ENCODE results near the gene ZNF398.

Gene ZNF398

DNA sequence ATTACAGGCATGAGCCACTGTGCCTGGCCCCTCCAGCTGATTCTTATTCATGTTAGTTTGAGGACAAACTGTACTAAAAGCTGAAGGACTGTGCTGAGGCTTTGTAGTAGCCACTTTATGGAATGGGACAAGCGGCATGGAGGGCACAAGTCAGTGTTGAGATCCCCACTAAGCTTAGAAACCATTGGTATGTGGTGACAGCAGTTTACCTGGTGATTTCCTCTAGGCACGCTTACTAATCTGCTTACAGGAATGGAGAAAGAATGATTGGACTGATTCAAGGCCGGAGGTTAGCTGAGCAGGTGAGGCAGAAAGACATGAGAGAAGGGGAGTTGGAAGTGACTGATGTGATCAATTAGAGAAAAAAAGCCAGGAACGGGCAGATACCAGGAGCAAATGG lies 3.7 kb downstream of the ZNF398 start:
- DNase-seq = no peak

DNA sequence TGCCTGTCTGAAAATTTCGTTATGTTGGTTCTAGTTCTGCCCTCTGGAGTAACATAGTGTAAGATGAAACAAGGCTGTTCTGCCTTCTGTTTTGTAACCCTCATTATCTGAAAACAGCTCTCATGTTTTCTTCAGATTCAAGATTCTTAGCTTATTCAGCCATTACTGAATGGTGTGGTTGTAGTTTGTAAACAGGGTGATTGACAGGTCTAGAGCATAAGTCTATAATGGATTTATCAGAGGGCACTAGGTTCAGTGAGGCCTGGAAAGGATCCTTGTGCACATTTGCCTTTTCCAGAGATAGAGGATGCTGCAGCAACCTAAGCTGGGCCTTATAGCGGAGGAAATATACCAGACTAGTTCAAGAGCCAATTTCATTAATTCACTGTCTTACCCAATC lies 6.1 kb downstream of the ZNF398 start:
- DNase-seq = no peak

DNA sequence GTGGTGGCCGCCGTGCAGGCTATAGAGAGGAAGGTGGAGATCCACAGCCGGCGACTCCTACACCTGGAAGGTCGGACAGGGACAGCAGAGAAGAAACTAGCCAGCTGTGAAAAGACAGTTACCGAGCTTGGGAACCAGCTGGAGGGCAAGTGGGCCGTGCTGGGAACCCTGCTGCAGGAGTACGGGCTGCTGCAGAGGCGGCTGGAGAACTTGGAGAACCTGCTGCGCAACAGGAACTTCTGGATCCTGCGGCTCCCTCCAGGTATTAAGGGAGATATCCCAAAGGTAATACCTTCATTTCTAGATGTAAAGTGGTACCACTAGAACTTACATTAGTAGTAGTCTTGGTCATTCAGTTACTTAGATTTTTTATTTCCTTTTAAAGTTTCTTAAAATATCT lies 6.8 kb downstream of the ZNF398 start:
- no peak for DNase-seq

DNA sequence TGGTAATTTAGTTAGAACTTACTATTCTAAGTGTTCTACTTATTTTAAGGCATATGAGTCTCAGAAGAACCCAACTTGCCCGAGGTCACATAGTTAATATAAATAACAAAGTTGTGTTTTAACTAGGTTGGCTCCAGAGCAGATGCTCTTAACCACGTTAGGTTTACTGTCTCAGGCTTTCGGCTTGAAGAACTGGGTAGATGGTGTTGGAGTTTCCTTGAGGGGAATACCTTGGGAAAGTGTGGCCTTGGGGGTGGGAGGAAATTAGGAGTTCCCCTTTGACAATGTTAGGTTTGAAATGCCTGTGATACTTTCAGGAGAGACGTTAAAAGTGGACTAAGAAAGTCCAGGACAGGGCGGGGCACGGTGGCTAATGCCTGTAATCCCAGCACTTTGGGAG lies 9.6 kb downstream of the ZNF398 start:
- no peak for DNase-seq

DNA sequence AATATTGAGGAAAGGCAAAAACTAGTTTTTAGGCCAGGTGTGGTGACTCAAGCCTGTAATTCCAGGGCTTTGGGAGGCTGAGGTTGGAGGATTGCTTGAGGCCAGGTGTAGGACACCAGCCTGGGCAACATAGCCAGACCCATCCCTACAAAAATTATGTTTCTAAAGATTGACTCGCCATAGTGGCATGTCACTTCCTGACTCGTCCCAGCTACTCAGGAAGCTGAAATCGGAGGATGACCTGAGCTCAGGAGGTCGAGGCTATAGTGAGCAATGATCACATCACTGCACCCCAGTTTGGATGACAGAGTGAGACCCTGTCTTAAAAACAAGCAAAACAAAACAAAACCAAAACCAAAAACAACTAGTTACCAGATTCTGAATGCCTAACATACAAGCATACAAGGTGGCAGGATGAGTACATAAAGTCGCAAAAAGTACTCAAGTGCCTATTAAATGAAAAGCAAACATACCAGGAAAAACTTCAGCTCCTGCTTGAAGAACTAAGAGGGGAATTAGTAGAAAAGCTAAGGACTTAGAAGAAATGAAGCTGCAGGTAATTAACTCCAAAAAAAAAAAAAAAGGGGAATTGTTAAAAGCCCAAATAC lies 14.1 kb downstream of the ZNF398 start:
- no peak for DNase-seq

DNA sequence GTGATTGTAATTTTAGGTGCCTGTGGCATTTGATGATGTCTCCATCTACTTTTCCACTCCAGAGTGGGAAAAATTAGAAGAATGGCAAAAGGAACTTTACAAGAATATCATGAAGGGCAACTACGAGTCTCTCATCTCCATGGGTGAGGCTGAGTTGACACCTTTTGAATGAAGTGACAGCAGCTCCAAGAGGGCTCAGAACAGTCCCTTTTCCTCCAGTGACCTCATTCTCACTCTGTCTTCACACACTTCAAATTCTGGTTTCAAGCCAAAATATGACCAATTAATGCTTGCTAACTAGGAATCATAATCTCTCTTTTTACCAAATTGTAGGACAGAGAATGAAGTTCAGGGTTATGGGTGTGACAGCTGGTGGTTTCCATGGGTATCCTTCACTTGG lies 18.9 kb downstream of the ZNF398 start:
- DNase-seq = no peak

DNA sequence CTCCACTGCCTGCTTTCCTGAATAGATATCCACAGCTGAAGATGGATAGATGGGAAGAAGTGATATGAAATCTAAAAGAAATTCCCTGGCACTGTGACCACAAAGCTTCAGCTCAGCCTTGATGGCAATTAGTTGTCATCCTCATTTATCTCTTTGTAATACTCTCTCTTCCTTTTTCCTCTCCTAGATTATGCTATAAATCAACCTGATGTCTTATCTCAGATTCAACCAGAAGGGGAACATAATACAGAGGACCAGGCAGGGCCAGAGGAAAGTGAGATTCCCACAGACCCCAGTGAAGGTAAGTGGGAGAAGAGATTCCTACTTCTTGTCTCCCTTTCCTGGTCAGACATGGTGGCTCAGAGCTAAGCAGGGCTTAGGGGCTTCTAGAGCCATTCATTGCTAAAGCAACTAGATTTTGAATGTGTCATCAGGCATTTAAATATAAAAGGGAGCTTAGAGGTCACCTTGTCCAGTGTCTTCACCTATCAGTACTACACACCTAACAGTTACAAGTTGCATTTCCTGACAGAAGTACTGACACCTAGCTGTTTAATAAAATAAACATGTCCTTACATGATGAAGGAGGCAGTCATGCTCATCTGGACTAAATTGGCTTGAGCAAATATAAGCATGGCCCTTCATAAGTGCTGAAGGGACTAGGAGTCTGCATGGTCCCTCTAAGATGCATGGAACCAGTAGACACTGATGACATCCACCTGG lies 19.5 kb downstream of the ZNF398 start:
- DNase-seq = no peak

DNA sequence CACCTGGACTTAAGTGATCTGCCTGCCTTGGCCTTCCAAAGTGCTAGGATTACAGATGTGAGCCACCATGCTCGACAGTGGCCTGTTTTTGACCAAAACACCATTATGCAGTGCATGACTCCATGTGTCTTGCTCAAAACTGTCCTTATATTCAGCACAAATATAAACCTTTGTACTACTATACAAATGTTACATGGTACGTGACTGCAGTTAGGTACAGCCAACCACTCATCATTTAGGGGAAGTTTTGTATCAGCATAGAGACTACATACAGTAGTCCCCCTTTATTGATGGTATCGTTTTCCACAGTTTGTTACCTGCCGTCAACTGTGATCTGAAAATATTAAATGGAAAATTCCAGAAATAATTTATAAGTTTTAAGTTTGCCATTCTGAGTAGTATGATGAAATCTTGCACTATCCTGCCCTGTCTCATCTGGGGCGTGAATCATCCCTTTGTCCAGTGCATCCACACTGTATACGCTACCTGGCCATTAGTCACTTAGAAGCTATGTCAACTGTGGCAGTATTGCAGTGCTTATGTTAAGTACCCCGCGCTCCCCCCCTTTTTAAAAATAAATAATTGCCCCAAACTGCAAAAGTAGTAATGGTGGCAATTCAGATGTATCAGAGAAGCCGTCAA lies 24.8 kb downstream of the ZNF398 start:
- no peak for DNase-seq

DNA sequence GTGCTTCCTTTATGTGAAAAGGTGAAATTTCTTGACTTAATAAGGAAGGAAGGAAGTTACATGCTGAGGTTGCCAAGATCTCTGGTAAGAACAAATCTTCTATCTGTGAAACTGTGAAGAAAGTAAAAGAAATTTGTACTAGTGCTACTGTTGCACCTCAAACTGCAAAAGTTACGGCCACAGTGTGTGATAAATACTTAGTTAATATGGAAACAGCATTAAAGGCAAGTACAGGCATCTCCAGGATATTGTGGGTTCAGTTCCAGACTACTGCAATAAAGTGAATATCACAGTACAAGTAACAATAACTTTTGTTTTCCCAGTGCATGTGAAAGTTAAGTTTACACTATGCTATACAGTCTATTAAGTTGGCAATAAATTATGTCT lies 25.3 kb downstream of the ZNF398 start:
- no peak for DNase-seq

DNA sequence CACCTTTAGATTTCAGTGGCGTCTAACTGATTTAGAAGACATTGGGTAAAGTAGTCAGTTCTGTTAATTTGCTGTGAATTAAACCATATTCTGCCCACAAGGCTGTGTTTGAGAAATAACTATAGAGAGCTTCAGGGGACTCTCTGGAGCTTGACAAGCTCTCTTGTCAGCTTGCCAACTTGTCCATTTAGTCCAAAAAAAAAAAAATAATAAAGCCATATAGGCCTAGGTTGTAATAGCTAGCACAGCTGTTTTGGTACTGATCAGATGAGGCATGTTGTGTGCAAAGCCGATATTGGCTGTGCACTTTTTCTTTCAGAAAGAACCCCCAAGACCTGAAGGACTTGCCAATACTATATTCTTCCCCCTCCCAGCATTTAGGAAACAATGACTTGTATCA lies 27.9 kb downstream of the ZNF398 start:
- no peak for DNase-seq

DNA sequence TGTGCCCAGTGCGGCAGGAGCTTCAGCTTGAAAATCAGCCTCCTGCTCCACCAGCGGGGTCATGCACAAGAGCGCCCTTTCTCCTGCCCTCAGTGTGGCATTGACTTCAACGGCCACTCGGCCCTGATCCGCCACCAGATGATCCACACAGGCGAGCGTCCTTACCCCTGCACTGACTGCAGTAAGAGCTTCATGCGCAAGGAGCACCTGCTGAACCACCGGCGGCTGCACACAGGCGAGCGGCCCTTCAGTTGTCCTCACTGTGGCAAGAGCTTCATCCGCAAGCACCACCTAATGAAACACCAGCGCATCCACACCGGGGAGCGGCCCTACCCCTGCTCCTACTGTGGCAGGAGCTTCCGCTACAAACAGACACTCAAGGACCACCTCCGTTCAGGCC lies 32.0 kb downstream of the ZNF398 start:
- no peak for DNase-seq

DNA sequence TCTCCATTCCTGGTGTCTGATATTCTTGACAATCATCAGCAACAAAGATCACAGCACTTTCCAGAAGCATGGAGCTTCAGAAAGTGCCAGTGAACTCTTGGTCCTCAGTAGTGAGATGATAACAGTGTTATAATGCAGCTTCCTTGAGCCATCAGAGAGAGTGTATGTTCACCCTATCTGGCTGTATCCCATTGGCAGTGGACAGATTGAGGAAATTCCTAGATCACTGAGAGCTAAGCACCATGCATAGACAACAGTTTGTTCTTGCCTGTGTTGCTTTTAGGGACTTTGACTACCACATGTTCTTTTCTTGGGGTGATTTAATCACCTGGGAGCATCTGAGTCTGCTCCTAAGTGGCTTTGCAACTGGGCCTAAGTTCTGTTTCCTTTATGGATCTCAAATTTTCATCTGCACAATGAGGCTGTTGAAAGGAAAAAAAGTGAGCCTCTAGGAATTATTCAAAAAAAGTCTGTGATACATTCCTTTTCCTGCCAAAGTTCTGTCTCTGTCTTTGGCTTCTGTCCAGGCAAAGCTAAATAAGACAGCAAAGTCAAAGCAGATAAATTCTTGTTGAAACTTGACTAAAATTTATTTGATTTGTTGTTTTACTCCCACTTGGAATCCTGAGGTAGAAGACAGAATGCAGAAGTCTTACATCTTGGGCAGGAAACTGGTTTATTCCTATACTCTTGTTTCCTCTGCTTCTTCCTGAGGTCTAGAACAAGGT lies 33.6 kb downstream of the ZNF398 start:
- no peak for DNase-seq

DNA sequence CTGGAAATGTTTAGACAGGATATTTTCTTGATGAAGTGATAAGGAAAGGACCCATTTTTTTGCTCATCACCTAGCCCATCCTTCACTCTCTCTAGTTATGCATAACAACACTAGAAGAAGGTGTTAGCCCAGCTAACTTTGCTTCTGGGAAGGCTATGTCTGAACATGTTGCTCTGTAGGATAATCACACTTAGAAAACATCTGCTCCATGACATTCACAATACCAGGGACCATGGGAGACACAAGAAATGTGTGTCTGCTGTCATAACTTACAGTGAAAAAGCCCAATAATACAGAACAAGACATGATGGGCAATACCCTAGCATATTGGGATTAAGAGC lies 34.2 kb downstream of the ZNF398 start:
- DNase-seq = no peak

DNA sequence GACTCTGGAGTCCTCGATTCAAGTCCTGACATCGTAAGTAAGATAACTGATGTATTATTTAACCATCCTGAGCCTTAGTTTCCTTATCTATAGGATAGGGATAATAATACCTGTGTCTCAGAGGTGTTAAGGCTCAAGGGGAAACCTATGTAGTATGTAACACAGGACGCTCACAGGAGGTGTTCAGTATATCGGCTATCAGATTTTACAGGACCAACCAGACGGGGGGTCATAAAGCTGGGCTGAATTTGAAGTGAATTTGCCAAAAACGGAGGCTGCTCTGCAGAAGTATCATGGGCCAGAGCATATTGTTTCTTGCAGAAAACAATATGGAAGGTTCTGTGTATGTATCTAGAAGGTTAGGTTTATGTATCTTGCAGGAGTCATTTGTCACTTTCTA lies 37.0 kb downstream of the ZNF398 start:
- DNase-seq = no peak

DNA sequence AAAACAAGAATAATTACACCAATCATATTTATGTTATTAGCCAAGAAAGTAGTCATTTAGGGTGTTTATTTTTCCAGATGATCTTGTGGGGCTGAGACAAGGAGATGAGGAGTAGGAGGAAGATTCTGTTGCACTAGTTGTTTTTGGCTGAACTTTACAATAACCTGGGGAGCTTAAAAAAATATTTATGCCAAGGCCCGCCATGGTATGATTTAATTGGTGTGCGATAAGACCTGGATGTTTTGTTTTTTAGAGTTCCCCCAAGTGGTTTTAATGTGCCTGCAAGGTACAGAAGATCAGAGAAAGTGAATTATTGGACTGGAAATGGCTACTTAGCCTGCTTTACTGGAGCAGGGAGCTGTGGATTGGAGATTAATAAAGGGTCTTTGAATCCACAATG lies 41.0 kb downstream of the ZNF398 start:
- DNase-seq = no peak

DNA sequence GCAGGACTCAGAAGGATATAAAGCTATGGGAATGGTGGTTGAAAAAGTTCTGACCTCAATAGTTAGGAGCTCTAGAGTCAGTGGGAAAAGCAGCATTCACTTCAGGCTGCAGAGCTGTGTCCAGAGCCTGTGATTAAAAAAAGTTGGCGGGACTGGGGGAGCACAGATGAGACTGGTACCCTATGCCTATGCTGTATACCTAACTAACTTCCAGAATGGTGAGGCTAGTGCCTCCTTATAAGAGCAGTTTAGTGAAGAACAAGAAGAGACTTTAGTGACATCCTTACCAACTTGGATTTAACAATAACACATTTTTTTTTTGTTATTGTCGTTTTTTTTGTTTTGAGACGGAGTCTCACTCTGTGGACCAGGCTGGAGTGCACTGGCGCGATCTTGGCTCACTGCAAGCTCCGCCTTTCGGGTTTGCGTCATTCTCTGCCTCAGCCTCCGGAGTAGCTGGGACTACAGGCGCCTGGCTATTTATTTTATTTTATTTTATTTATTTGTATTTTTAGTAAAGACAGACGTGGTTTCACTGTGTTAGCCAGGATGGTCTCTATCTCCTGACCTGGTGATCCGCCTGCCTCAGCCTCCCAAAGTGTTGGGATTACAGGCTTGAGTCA lies 41.5 kb downstream of the ZNF398 start:
- no peak for DNase-seq

DNA sequence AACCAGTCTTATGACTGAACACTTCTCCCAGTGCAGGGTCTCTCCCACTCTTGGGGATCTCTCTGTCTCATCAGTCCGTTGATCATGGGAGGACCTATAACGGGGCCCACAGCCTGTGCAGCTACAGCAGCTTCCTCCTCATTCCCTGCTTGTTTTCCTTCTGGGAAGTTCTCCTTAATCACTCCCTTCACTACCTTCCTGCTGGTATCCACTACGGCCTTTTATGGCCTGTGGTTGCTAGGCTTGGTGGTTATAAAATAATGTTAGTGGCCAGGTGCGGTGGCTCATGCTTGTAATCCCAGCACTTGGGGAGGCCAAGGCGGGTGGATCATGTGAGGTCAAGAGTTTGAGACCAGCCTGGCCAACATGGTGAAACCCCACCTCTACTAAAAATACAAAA lies 44.6 kb downstream of the ZNF398 start:
- no peak for DNase-seq

DNA sequence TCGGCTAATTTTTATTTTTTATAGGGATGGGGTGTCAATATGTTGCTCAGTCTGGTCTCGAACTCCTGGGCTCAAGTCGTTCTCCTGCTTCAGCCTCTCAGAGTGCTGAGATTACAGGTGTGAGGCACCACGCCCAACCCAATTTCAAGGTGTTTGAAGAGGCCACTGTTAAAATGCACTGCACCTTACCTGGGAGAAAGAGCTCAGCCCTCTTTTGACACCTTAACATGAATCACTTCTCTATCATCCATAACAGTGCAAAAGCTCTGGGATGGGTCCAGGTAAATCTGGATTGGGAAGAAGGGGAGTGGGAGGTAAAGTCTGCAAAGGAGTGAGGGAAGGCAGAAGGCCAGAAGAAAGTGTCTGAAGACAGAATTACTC lies 47.5 kb downstream of the ZNF398 start:
- DNase-seq = no peak

DNA sequence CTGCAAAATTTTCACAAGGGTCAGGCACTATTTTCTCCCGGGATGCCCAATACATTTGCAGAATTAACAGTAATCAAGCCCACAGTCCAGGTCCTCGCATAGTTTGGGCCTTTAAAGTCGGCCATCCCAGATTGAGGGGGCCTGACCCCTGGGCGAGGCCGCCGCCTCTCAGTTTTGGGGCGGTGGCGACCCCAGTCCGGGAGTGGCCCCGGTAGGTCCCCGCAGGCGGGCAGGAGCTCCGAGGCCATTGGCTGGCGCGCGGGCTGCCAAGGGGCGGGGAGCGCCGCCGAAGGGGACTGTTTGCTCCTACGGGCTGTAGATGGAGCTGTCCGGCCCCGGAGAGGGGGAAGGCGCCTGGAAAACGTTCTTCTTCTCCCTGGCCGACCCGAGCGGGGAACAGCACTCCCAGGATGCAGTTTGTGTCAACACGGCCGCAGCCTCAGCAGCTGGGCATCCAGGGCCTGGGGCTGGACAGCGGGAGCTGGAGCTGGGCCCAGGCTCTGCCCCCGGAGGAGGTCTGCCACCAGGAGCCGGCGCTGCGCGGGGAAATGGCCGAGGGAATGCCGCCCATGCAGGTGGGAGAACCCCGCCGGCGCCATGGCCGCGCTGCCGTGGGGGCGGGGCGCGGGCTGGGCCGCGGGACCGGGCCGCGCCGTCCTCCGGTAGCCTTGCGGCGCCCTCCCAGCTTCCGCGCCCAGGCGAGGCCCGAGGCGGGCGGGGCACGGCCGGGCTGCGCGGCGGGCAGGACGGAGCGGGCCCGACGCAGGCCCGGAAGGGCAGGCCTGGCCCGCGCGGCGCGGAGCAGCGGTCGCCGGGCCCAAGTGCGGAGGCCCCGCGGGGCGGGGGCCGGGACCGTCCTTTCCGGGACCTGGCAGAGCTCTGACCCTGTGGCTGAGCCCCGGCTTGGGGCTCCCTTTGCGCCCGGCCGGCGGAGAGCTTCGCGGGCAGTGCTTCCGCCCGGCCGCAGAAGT lies 48.2 kb downstream of the ZNF398 start, which contains the start of gene ZNF282:
ZNF282 (plus strand) TSS at position 367 of the 971 bp plus-strand sequence; CDS start at position 411, 44 bp downstream.
- DNase-seq = peak; percentile 65

DNA sequence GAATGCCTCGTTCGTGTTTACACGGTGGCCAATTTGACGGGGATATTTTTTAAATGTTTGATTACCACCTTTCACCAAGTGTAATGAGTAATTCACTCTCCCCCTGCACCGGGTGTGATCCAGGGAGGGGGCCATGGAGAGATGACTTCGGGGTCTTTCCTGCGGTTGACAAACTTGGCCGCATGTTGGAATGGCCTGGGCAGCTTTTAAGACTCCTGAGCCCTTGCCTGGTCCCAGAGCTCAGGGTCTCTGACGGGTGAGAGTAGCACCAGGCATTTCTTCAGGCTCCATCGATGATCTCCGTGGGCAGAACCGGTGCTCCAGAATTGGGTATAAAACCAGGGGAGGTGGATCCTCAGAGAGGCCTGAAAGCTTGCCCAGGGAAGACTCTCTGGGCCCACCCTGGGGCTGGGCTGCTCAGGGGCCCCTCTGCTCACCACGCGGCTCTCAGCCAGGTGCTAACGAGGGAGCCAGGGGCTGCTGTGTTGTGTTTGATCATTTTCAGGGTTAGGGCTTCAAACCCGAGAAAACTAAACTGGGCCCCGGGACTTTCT lies 49.0 kb downstream of the ZNF398 start:
- DNase-seq = no peak

DNA sequence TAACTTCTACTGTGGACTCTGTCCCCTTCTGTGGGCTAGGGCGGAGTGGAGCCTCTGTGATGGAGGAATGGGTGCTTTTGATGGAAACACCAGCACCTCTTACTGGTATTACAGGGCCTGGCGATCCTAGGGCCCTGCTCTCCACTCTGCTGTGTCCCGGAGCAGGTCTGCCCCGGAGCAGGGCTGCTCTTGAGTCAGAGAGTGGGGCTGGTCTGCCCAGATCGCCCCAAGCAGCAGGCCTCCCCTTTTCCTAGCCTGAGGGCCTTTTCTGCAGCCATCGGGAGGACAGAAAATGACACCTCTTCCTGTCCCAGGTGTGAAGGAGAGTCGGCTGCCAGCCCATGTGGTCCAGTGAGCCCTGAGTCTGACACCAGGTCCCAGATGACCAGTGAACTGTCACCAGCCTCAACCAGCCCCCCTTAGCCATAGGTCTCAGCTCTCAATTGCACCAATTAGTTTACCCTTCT lies 49.5 kb downstream of the ZNF398 start:
- no peak for DNase-seq

DNA sequence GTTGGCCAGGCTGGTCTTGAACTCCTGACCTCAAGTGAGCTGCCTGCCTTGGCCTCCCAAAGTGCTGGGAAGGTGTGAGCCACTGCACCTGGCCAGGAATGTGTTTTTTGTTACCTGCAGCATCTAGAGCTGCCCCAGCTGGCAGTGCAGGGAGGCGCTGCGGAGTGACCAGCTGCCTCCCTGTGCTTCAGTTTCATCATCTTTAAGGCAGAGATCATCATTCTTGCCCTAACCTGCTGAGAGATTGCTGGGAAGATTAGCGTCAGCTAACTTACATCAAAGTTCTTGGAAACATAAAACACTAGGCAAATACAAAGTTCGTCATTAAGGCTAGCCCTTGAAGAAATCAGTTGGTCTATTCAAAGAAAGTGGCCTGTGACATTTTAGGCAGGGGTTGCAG lies 50.4 kb downstream of the ZNF398 start:
- no peak for DNase-seq

All from CD4-positive, alpha-beta T cell treated with Interleukin-15 for 1 hour (primary cell).